A172 (cell line): ENCODE data around the gene RPS3. TPM values are rescaled to one million over a fixed set of nuclear protein-coding genes. Genes with fewer than 3 reads are reported as not detected.
A peak's percentile ranks its signal among the peaks of the same experiment; 100 is the strongest.
"Not testable (repeated sequence)": the region's sequence is repeated elsewhere in the genome, so short reads cannot be mapped to it uniquely, and the experiment has no call there.

Source experiments
- DNase-seq: peaks from one replicate; pipeline ENCODE4 v3.0.0-alpha.2; 2015; ENCODE audit warnings: low spot score
- total RNA-seq: library from RNA; depleted of rRNA; stranded (reverse); fragments of >200 nt; shearing (Covaris generic); gene quantifications from 2 replicates; pipeline ENCODE4 v1.2.3, GENCODE V29; 2014

Gene RPS3
- total RNA-seq, 1 experiment from 2014 or later: 1,693 TPM

- no peak for DNase-seq
These were observed 19.1 kb upstream of the RPS3 start for GRCh38 chr11:75380245-75380644.

- DNase-seq: no peak
These were observed 18.4 kb upstream of the RPS3 start for GRCh38 chr11:75380716-75381420.

GRCh38 chr11:75383246-75383645, 16.1 kb upstream of the RPS3 start:
- DNase-seq: no peak

- DNase-seq: peak; percentile 65
These were observed 14.8 kb upstream of the RPS3 start for GRCh38 chr11:75384438-75385080.

- DNase-seq: peak; percentile 87
These were observed 12.2 kb upstream of the RPS3 start for GRCh38 chr11:75386942-75387630.

- DNase-seq: peak; percentile 74
These were observed 11.5 kb upstream of the RPS3 start for GRCh38 chr11:75387736-75388294.

- DNase-seq: peak; percentile 86
These were observed 10.7 kb upstream of the RPS3 start for GRCh38 chr11:75388386-75389275.

GRCh38 chr11:75389276-75389605, 10.1 kb upstream of the RPS3 start:
- peak; percentile 62 for DNase-seq

- DNase-seq: no peak
These were observed 9.4 kb upstream of the RPS3 start for GRCh38 chr11:75389925-75390324.

- no peak for DNase-seq
These were observed 5.1 kb upstream of the RPS3 start for GRCh38 chr11:75394085-75394840.

- DNase-seq: no peak
These were observed 412 bp upstream of the RPS3 start for GRCh38 chr11:75398906-75399305.

- no peak for DNase-seq
These were observed 988 bp downstream of the RPS3 start for GRCh38 chr11:75400146-75400865.

- DNase-seq: no peak
These were observed 2.9 kb downstream of the RPS3 start for GRCh38 chr11:75402002-75402773.

GRCh38 chr11:75403037-75403436, 3.7 kb downstream of the RPS3 start:
- no peak for DNase-seq

- DNase-seq: no peak
These were observed 4.8 kb downstream of the RPS3 start for GRCh38 chr11:75403983-75404658.

- peak; percentile 89 for DNase-seq
These were observed 7.0 kb downstream of the RPS3 start for GRCh38 chr11:75406338-75406777.

- DNase-seq: no peak
These were observed 9.6 kb downstream of the RPS3 start for GRCh38 chr11:75408957-75409219.

- DNase-seq: not testable (repeated sequence)
These were observed 10.7 kb downstream of the RPS3 start for GRCh38 chr11:75409971-75410370.

- not testable (repeated sequence) for DNase-seq
These were observed 13.8 kb downstream of the RPS3 start for GRCh38 chr11:75413146-75413545.
